ENCODE measurements around the gene TMEM213. TPM values are rescaled to one million over a fixed set of nuclear protein-coding genes. Genes with fewer than 3 reads are reported as not detected.

TMEM213 gene
- total RNA-seq, 1 experiment from 2014 or later: not detected

GRCh38 chr7:138875794-138876193 lies 78.0 kb downstream of the TMEM213 start:
- DNase-seq (ENCODE audit: low spot score): peak; percentile 89

GRCh38 chr7:138876326-138876725 lies 78.5 kb downstream of the TMEM213 start:
- no peak for DNase-seq (ENCODE audit: low spot score)

- DNase-seq (ENCODE audit: low spot score): no peak
These were observed 80.3 kb downstream of the TMEM213 start for GRCh38 chr7:138878051-138878450.

- no peak for DNase-seq (ENCODE audit: low spot score)
These were observed 81.1 kb downstream of the TMEM213 start for GRCh38 chr7:138878856-138879255.

- DNase-seq (ENCODE audit: low spot score): no peak
These were observed 81.6 kb downstream of the TMEM213 start for GRCh38 chr7:138879356-138879755.

GRCh38 chr7:138880881-138881578 lies 83.2 kb downstream of the TMEM213 start:
- DNase-seq (ENCODE audit: low spot score): no peak

GRCh38 chr7:138881579-138882188 lies 83.9 kb downstream of the TMEM213 start:
- no peak for DNase-seq (ENCODE audit: low spot score)

GRCh38 chr7:138882249-138882648 lies 84.5 kb downstream of the TMEM213 start:
- no peak for DNase-seq (ENCODE audit: low spot score)

GRCh38 chr7:138885383-138886147 lies 87.8 kb downstream of the TMEM213 start:
- DNase-seq (ENCODE audit: low spot score): no peak

- DNase-seq (ENCODE audit: low spot score): peak; percentile 75
These were observed 88.7 kb downstream of the TMEM213 start for GRCh38 chr7:138886501-138886917.

GRCh38 chr7:138887085-138887710 lies 89.4 kb downstream of the TMEM213 start:
- DNase-seq (ENCODE audit: low spot score): no peak

Other genes with a start within 250 kb of the TMEM213 start
- not detected in 2 replicates for gene SVOPL, start 96.6 kb upstream of the TMEM213 start, total RNA-seq (2014; rRNA removed; shearing (Covaris generic))
- gene ATP6V0A4, start 202 bp downstream of the TMEM213 start, total RNA-seq (2014; rRNA removed; shearing (Covaris generic)): 0.17 and 0.39 TPM in 2 replicates
- gene KIAA1549, start 183.4 kb downstream of the TMEM213 start, total RNA-seq (2014; rRNA removed; shearing (Covaris generic)): 2.5 and 3.3 TPM in 2 replicates
- gene ZC3HAV1L, start 238.0 kb downstream of the TMEM213 start, total RNA-seq (2014; rRNA removed; shearing (Covaris generic)): 0.29 and 2.4 TPM in 2 replicates